Measurements from ENCODE around the gene GABBR2.

DNA sequence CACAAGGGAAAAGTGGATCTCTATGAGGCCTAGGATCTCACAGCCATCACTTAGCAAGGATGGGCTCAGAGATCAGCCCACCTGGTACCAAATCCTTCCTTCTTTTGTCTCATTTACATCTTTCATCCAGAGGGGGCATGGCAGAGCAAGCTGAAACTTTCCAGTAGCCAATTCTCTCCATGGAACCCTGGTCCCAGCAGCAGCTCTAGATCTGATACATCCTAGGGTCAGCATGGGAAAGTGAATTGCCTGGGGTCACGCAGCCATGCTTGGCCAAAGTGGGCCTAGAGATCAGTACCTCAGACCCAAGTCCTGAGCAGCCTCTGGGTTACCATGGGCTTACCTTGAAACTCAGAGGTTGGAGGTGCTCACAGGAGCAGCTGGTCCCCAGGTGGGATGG is 170.5 kb downstream of the GABBR2 start:
- TF ChIP-seq, protein P1, sequence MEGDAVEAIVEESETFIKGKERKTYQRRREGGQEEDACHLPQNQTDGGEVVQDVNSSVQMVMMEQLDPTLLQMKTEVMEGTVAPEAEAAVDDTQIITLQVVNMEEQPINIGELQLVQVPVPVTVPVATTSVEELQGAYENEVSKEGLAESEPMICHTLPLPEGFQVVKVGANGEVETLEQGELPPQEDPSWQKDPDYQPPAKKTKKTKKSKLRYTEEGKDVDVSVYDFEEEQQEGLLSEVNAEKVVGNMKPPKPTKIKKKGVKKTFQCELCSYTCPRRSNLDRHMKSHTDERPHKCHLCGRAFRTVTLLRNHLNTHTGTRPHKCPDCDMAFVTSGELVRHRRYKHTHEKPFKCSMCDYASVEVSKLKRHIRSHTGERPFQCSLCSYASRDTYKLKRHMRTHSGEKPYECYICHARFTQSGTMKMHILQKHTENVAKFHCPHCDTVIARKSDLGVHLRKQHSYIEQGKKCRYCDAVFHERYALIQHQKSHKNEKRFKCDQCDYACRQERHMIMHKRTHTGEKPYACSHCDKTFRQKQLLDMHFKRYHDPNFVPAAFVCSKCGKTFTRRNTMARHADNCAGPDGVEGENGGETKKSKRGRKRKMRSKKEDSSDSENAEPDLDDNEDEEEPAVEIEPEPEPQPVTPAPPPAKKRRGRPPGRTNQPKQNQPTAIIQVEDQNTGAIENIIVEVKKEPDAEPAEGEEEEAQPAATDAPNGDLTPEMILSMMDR (IDR thresholded peaks at IDR 0.05) = no peak
- TF ChIP-seq POLR2AphosphoS5 (IDR thresholded peaks at IDR 0.05) = no peak
